Erythroblast (primary cell): Measurements from ENCODE around the gene FCHO2.

Source experiments
- GATA1 ChIP-seq: IDR thresholded peaks from 2 replicates; pipeline ENCODE4 v1.6.1; 2011; ENCODE audit warnings: low read depth, mild to moderate bottlenecking, control low read depth, low read length, moderate library complexity
- POLR2A ChIP-seq: IDR thresholded peaks from 2 replicates; pipeline ENCODE4 v1.6.1; 2011; ENCODE audit warnings: mild to moderate bottlenecking, low read length

- TF ChIP-seq POLR2A (no peak), GATA1 (no peak)
Observed at GRCh38 chr5:72906806-72907205, 49.0 kb upstream of the FCHO2 start.
